ENCODE results near the gene BCAS1.

Gene BCAS1

DNA sequence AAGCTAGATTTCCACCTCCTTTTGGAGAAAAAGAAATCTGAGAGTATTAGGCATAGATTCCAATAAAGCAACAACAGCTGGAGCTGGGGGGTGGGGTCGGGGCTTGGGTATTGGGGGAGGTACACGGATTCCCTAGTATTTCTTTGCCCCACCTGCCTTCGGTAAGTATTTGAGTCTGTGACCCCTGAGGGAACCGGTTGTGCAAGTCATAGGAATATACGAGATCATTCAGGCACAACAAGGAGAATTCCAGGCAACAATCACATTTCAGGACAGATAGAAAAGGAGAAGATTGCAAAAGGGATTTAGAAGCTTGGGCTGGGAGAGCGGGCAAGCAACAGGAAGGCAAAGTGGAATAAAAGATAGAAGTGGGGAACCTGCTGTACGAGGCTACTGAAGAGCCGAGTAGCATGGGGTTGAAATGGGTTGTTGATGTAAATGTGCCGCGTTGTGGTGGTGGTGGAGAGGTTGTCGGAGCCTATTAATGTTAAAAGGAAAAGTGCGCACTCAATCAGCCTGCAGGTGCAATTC lies 148.9 kb downstream of the BCAS1 start:
- DNase-seq, result no peak

DNA sequence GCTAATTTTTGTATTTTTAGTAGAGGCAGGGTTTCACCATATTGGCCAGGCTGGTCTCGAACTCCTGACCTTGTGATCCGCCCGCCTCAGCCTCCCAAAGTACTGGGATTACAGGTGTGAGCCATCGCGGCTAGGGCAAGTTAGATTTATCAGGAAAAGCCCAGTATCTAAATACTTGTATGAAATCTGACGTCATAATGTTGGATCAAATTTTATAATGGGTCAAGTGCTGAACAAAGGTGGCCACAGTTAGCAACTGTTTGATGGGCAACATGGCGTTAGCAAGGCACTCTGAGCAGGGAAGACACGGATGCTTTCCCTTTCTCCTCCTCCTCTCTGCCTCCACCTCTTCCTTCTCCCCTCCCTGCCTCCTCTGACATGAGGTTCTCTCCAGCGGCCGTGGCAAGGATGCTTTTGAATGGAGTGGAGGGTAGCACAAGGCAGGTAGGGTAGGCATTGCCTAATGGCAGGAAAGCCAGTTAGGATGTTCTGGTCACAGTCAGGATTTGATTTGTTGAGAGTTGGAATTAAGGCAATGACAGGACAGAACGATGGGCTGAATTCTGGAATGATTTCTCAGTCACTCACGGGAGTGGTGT lies 149.6 kb downstream of the BCAS1 start:
- DNase-seq, result no peak

DNA sequence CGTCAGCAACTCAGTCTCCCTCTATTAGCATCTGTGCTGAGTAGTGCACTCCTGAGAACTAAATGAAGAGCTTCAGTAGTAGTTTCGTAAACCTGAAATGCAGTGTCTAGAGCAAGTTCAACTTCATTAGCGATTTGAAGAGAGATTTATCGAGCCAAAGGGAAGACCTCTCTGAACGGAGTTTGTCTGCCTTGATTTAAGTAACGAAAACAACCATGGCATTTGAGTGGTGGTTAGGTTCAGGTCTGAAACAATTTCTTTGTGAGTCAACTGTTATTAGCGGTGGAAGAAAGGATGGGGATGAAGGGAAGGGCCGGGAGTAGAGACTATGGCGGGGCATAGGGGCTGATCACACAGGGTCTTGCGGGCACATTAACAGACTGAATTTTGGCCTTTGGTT lies 150.5 kb downstream of the BCAS1 start:
- DNase-seq, result no peak

DNA sequence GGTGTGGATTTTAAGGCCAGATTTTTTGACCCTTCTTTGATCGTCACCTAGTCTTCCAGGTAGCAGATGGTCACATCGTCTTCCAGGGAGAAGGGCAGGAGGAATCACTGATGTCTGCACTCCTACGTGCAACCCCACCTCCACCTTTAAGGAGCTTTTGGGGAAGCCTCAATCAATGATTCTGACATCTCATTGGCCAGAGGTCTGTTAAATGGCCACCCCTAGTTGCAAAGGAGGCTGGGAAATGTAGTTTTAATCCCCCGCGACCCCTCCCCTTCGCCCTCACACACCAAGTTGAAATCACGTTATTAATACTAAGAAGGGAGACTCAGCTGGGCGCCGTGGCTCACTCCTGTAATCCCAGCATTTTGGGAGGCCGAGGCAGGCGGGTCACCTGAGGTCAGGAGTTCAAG lies 151.4 kb downstream of the BCAS1 start:
- DNase-seq, result no peak

DNA sequence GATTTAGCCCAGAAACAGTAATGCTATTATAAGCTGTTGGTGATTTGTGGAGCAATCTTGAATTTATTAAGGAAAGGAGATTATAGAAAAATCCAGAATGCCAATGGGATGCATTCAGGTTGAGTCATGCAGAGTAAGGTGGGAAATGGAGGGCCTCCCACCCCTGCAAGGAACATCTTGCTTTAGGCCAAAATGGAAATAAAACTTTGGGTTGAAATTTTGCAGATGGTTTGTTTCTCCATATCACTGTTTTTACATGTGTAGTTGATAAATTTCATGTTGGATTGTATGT lies 152.4 kb downstream of the BCAS1 start:
- no peak for DNase-seq

DNA sequence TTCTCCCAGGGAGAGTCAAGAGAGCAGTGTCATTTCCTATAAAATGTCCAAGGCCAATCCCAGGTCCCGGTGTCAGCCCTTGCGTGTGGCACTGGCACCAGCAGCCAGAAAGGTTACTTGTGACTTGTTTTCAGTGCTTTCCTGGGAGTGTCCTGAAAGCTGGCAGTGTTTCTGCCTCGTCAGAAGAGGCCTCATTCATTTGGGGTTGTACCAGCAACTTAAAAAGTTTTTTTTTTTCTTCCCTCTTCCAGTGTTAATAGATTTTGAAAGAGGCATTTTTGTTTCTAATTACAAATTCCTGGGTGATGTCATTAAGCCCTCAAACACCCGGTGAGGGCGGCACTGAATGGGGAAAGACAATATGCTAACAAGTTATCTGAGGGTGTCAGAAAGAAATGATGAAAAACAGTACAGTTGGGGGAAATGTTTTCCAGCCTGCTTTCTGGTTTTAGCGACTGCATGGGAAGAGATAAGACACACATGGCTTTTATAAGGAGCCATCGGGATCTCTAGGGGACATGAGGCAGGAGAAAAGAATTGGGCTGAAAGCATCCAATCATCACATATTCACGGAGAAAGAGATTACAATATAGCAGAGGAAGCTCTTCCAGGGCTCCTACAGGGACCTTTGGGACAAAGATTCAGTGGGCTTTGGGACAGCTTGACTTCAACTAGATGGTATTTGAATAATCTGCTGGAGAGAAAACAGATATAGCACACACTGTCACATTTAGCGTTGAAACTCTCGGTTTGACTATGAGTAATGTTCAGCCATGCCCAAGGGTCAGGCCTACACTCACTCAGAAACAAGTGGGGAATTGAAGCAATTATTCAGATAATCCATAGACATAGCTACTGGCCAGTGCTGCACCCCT lies 153.0 kb downstream of the BCAS1 start:
- DNase-seq, result no peak

DNA sequence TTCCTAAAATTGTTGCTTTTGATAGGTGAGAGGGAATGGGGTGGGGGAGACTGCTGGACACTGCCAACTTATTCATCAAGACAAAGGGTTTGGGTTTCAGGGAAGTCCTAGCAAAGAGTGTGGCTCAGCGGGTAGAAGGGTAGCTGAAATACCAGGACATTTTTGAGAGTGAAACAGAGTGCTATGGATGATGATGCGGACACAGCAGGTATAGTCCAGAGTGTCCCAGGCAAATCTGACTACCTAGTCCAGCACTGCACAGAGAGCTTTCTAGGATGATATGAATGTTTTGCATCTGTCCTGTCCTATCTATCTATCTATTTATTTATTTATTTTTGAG lies 154.3 kb downstream of the BCAS1 start:
- DNase-seq, result no peak

DNA sequence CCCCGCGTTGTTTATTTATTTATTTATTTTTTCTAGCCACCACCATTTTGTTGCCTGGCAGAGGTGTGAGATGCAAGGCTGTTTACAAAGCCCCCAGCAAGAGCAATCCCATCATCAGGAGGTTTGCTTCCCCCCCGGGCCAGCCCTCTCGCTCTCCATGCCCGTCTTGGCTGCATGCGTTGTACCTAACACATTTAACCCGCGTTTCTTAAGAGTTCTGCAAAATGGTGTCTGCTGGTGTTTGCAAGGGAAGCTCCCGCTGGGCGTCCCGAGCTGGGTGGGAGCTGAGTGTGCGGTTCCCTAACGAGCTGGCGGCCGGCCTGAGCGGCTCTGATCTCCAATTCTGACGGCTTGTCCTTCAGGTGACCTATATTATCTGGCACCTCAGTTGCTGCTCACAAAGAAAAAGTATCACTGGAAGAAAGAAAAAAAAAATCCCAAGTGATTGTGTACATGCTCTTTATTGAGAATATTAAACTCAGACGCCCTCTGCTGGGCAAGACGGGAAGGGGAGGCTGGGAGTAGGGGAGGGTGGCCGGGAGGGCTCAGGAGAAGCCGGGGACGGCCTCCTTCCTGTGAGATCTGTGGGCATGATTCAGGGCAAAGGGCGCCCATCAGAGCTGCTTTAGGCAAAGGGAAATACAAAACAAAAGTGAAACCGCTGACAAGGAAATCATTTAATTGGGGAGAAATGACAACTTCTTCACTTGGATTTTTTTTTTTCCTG lies 154.8 kb downstream of the BCAS1 start:
- peak; percentile 96 for DNase-seq

DNA sequence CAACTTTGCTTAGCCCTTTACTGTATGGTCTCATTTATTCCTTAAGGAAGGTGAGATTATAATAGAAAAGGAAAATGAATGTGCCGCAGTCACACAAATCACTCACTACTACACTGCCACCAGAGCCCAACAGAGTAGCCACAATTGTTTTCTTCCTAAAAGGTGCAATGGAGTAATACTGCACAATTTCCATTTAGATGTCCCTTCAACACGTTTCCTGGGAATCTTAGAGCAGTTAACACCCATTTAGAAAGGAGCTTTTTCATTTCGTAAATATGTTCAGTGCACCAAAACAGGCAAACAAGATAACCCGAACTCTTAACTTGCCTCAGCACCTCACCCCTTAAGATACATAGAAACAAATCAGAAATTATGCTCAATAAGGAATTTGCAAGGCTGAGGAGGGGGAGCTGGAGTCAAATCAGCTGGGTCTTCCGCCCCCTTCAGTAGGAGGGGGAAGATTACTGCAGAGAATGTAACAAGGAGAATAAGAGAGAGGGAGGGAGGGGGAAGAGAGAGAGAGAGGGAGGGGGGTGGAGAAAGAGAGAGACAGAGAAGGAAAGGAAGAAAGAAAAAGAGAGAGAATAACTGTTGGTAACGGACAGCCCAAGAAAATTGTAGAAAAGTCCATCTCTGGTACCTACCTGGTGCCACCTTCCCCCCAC lies 155.5 kb downstream of the BCAS1 start:
- no peak for DNase-seq

DNA sequence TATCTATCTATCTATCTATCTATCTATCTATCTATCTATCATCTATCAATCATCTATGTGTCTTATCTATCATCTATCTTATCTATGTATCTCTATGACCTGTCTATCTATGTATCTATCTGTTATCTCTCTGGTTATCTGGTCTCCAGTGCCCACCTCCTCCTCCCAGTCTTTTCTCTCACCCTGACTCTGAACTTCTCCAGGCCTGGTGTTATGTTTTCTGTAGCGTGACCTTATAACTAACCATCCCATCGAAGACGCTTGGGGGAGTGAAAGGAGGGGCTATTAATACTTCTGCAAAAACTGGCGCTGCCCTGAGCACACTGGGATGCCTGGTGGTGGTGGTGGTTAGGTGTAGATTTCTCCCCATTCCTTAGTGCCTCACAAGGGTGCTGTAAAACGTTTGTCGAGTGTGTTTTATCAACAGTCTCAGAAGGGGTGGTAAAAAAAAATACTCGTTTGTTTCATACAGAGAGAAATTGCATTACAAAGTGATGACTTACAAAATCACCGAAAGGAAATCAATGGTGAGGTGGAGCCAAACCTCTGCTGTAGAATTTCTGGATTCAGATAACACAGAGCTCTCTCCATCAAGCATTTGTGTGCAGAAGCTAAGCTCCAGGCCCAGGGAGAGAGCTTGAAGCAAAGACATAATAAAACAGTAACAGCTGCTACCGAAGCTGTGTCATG lies 156.2 kb downstream of the BCAS1 start:
- DNase-seq, result no peak

DNA sequence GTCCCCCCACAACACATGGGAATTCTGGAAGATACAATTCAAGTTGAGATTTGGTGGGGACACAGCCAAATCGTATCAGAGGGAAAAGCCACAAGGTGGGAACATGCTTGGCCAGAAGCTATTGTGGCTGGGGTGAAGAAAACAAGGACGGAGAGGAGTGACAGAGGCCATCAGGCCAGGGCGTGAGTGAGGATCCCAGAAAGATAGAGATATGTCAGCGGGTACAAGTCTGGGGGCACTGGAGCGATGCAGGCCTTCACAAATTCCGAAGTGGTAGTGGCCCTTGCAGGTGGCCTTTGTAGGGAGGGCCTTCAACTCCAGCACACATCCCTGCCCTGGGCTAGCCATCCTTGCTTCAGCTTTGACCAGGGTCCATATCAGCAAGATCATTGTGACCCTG lies 159.1 kb downstream of the BCAS1 start:
- no peak for DNase-seq

DNA sequence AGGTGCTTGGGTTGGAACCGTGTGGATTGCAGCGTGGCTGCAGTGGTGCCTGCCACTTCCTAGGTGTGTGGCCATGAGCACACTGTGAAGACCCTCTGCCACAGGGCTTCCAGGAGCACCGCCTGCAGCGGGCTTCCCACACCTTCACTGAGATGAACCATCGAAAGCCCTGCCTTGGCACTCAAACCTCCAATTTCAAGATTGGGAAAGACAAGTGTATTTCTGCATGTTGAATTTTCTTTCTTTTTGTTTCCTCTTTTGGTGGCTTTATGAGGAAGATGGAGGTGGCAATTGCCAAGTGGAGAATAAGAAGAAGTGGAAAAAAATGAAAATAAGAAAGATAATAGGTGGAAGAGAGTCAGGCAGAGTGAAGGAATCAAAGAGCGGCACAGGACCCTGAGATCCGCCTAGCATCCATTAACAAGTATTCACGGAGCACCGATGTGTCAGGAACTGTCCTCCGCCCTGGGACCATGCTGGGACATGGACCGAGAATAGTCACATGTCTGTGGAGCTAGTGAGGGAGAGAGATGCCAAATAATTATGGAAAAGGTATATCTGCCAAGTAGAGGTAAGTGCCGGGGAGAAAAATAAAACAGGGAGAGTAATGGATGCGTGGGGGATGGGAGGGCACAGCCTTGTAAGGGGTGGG lies 159.9 kb downstream of the BCAS1 start:
- no peak for DNase-seq

DNA sequence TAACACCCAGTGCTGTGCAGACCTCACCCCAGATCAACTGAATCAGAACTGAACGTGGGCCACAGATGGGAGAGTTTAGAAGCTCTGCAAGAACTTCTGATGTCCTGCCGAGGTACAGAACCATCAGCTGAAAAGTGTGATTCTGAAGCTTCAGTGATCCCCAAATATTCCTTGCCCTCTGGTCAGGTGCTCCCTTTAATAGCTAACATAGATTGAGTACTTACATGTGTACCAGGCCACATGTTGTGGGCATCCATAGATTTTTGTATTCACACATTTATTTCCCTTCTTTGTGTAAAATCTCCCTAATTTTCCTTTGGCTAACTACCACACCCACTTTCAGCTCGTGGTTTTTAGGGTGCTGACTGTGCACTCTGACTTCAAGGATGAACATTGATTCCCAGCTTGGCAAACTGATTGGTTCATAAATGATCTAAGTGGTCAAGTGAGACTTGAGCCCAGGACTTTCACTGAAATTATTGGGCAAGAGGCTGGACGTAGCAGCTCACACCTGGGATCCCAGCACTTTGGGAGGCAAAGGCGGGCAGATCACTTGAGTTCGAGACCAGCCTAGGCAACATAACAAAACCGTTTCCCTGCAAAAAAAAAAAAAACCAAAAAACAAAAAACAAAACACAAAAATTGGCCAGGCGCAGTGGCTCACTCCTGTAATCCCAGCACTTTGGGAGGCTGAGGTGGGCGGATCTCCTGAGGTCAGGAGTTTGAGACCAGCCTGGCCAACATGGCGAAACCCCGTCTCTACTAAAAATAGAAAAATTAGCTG lies 162.2 kb downstream of the BCAS1 start:
- no peak for DNase-seq

DNA sequence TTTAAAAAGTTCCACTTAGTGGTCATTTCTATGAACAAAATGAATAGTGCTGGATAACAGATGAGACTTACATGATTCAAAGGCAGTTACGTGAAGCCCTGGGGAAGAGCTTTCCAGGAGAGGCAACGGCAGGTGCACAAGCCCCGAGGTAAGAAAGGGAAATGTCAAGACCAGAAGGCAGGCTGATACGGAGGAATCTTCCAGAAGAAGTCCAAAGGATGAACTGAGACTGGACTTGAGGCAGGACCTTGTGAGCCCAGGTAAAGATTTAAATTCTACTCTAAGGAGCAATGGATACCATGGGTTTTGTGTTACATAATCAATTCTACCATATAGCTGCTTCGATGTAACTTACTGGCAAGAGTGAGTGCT lies 164.6 kb downstream of the BCAS1 start:
- DNase-seq, result no peak

DNA sequence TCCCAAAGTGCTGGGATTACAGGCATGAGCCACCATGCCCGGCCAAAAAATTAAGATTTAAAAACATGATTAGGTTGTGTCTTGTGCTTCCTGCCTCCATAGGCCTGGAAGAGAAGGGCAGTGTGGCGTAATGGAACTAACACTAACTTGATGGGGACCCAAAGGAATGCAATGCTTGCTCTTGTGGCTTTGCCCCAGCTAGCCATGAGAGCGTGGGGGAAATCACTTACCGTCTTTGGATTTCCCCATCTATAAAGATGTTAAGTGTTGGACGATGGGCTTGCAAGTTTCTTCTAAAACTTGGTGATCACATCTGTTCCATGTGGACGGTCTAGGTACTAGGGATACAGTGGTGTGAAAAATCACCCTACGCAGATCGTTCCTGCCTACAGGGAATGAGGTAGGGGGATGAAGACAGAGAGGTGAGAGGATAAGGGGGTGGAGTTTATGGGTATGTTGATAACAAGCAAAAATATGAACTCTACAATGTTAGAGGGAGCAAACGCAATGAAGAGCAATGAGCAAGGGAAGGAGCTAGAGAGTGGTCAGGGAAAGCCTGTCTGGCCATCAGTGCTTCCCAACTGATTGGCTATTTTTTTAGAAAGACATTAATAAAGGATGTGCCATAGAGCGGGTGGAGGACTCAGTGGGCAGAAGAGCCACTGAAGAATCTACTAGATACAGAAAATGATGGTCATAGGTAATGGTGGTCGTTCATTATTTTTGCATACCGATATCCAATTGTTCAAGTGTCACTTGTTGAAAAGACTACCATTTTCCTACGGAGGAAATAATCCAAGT lies 165.2 kb downstream of the BCAS1 start:
- DNase-seq, result no peak

DNA sequence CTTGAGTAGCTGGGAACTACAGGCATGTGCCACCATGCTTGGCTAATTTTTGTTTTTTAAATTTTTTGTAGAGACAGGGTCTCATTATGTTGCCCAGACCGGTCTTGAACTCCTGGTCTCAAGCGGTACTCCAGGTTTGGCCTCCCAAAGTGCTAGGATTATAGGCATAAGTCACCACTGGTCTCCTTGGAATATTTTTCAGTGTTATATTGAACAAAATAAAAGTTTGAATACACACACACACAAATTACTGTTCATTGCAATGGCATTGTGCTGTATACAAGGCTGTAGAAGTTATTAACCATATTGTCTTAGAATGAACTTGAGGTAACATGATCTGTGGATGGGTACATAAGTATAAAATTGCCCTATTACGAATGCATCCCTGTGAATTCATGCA lies 166.1 kb downstream of the BCAS1 start:
- no peak for DNase-seq

DNA sequence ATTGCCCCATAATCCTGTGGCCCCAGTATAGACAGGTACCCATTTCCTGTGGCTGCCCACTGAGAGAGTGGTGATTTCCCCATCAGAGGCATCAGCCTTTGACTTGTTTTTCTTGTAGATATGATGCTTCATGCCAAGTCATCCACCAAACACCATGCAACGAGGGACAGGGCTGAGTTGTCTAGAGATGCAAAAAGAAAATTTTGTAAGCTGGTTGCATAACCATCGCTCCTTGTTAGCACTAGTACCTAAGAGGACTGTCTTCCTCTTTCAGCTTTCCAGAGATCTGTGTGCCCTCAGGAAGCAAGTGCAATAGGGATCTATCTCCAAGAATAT lies 166.8 kb downstream of the BCAS1 start:
- peak; percentile 20 for DNase-seq

DNA sequence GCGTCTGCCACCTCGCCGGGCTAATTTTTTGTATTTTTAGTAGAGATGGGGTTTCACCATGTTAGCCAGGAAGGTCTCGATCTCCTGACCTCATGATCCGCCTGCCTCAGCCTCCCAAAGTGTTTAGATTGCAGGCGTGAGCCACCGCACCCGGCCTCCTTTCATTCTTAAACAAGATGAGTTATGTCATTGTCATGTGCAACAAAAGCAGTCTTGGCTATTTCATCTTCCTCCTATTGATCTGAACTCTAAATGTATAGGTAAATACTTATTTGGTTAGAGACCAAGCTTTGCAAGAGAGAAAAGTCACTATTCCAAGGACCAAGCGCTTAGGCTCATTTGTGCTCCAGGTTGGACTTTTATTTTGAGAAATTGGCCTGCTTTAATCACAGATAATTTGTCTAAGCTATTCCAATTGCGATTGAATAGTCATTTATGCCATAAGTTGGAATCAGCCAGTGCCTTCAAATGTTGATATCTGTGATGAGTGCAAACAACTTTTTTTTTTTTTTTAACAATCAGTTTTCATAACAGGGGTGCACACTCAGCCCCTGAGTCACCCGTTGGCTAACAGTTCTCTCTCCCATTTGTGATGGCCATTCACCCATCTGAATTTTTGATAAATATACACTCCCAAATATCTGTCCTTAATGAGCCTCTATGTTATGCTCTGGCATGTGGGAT lies 167.3 kb downstream of the BCAS1 start:
- DNase-seq, result no peak

DNA sequence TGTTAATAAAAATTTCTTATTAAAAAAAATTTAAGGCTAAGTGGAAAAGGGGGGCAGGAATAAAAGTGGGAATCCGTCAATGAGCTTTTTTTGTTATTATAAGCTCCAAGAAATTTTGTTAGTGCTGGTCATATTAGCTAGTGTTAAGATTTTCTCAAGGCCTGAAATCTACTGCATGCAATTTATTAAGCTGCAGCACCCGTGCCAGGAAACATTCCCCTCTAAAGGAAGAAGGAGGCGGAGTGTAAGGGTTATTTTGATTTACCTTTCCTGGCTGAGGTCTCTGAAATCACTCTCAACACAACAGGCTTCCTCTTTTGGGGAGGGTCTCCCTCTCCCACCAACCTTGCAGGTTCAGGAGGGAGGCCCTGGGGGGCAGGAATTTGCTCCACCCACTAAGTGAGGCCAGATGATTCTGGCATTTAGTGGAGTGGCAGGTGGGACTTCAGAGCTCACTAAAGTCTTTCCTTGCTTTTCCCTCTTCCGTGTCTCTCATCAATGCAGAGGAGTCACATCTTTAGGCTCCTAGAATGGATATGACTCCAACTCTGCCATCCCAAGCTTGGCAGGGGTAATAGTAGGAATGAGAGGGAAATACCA lies 168.8 kb downstream of the BCAS1 start:
- no peak for DNase-seq

DNA sequence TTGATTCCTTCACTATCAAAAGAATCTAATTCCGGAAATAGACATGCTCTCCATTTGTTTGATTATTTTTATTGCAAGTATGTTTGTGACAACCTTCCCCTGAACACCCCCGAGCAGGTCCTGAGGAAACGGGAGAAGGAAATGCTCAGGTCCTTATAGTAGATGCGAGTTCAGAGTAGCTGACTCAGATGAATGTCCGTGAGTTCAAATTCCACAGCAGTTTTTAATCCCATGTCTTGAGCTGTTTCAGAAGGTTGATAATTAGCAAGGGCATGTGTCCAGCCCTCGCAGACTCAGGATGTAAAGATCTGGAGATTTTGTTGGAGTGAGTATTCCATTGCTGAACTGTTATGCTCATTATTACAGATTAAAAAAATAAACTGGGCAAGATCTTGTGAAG lies 169.3 kb downstream of the BCAS1 start:
- no peak for DNase-seq
